BLaER1 treated with 17β-estradiol and CSF1 and Interleukin-3, amounts not matched to agents 10 nM and 100 nM (cell line): ENCODE data around the gene TTLL5.

Experiments
- H3K27ac ChIP-seq, 11 experiments: shearing (Covaris generic); formaldehyde crosslinking; 2 replicates each; pipeline ENCODE4 v1.8.1; 2022
- H3K27me3 ChIP-seq, 11 experiments: shearing (Covaris generic); formaldehyde crosslinking; 2 replicates each; pipeline ENCODE4 v1.8.1; 2022
- H3K36me3 ChIP-seq, 11 experiments: shearing (Covaris generic); formaldehyde crosslinking; 2 replicates each; pipeline ENCODE4 v1.8.1; 2022
- H3K4me1 ChIP-seq, 10 experiments: shearing (Covaris generic); formaldehyde crosslinking; 2 replicates each; pipeline ENCODE4 v1.8.1; 2022
- H3K4me2 ChIP-seq, 11 experiments: shearing (Covaris generic); formaldehyde crosslinking; 2 replicates each; pipeline ENCODE4 v1.8.1; 2022
- H3K4me3 ChIP-seq, 10 experiments: shearing (Covaris generic); formaldehyde crosslinking; 2 replicates each; pipeline ENCODE4 v1.8.1; 2022
- H3K9ac ChIP-seq, 11 experiments: shearing (Covaris generic); formaldehyde crosslinking; 2 replicates each; pipeline ENCODE4 v1.8.1; 2022
- H3K9me3 ChIP-seq, 11 experiments: shearing (Covaris generic); formaldehyde crosslinking; replicated peaks in 1 of 11; 2 replicates each; pipeline ENCODE4 v1.8.1; 2022
- H4K20me1 ChIP-seq, 11 experiments: shearing (Covaris generic); formaldehyde crosslinking; 2 replicates each; pipeline ENCODE4 v1.8.1; 2022
- Cebpa-rat ChIP-seq, 11 experiments: shearing (Covaris generic); IDR thresholded peaks; 2 replicates each; pipeline ENCODE4 v1.8.1; 2022

TTLL5 gene

DNA sequence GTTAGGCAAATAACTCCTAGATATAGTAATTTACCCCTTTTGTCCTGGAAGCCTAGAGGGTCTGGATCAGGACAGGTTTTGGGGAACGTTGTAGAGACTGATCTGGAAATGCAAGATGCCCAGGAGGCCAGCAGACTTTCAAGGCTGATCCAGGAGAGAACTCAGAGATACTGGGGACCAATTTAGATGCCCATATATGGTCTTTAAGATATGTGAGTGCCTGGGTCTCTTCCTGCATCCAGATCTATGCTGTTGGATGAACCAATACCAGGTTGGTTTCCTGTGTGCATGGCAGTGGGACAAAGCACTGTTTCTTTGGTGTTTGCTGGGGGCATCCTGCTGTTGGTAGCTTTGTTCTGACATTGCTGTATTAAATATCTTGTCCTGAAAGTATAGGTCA, 5.8 kb upstream of the TTLL5 start:
- peaks cover 5 to 18% (median 7%) of the 10 kb centered on the region in 10 experiments; a peak in 17 of 20 replicates for H3K4me1 ChIP-seq
- peaks cover 0 to 7% (median 0%) of the 10 kb centered on the region in 11 experiments; a peak in 1 of 22 replicates for H4K20me1 ChIP-seq
- peaks cover 22 to 67% (median 48%) of the 10 kb centered on the region in 11 experiments for H3K36me3 ChIP-seq
- no peak for TF ChIP-seq Cebpa-rat (IDR thresholded peaks at IDR 0.05)
- H3K4me2 ChIP-seq: no peak overlapping the region
- H3K27me3 ChIP-seq: no peaks in the 10 kb centered on the region
- H3K4me3 ChIP-seq: no peak overlapping the region
- no peaks in the 10 kb centered on the region for H3K9me3 ChIP-seq
- no peak overlapping the region for H3K27ac ChIP-seq
- H3K9ac ChIP-seq: no peak overlapping the region; a peak in 1 of 22 replicates

- no peak for TF ChIP-seq Cebpa-rat (IDR thresholded peaks at IDR 0.05)
- H3K36me3 ChIP-seq: peaks cover 12 to 46% (median 27%) of the 10 kb centered on the region in 11 experiments; a peak in 19 of 22 replicates
- no peaks in the 10 kb centered on the region for H3K27me3 ChIP-seq
- peaks cover 0 to 7% (median 0%) of the 10 kb centered on the region in 11 experiments; a peak in 2 of 22 replicates for H4K20me1 ChIP-seq
- H3K9ac ChIP-seq: no peak overlapping the region
- H3K4me1 ChIP-seq: peaks cover 13 to 16% (median 15%) of the 10 kb centered on the region in 10 experiments
- H3K27ac ChIP-seq: no peak overlapping the region
- H3K4me3 ChIP-seq: no peak overlapping the region
- H3K9me3 ChIP-seq: no peaks in the 10 kb centered on the region
- no peak overlapping the region for H3K4me2 ChIP-seq
Measured at GRCh38 chr14:75657331-75657730, 3.7 kb upstream of the TTLL5 start.

- peaks cover 12 to 43% (median 27%) of the 10 kb centered on the region in 11 experiments; a peak in 19 of 22 replicates for H3K36me3 ChIP-seq
- no peak overlapping the region for H3K9ac ChIP-seq
- H3K4me3 ChIP-seq: no peak overlapping the region
- H3K4me2 ChIP-seq: no peak overlapping the region
- H3K9me3 ChIP-seq: no peaks in the 10 kb centered on the region
- no peak overlapping the region for H3K27ac ChIP-seq
- peaks cover 0 to 9% (median 0%) of the 10 kb centered on the region in 11 experiments; a peak in 2 of 22 replicates for H4K20me1 ChIP-seq
- H3K4me1 ChIP-seq: peaks cover 19 to 26% (median 23%) of the 10 kb centered on the region in 10 experiments
- no peaks in the 10 kb centered on the region for H3K27me3 ChIP-seq
- TF ChIP-seq Cebpa-rat (IDR thresholded peaks at IDR 0.05): no peak
Measured at GRCh38 chr14:75658957-75659356, 2.1 kb upstream of the TTLL5 start.

DNA sequence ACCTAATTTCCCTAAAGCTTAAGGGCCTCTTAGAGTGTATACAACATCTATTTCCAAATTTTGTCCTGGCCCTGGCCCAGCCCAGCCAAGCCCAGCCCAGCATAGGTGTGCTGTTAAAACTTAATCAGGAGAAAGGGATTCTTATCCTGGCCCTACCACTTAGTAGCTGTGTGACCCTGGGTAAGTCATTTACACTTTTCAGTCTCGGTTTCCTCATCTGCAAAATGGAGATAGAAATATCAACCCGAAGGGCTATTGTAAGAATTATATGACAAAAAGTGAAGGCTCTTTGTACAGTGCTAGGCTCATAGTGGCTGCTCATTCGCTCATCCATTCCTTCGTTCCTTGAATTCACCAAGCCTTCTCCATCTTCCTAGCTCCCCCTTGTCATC, 812 bp upstream of the TTLL5 start:
- no peaks in the 10 kb centered on the region for H3K9me3 ChIP-seq
- peak overlapping the region; percentile 66 to 94 (median 87) for H3K4me2 ChIP-seq
- peaks cover 19 to 26% (median 23%) of the 10 kb centered on the region in 10 experiments for H3K4me1 ChIP-seq
- H3K36me3 ChIP-seq: peaks cover 12 to 46% (median 34%) of the 10 kb centered on the region in 11 experiments; a peak in 19 of 22 replicates
- H3K27ac ChIP-seq: peak overlapping the region in 8 of 11 experiments; percentile 59 to 86 (median 70); a peak in 10 of 22 replicates
- H3K27me3 ChIP-seq: no peaks in the 10 kb centered on the region
- H3K4me3 ChIP-seq: peak overlapping the region; percentile 83 to 98 (median 94)
- no peak for TF ChIP-seq Cebpa-rat (IDR thresholded peaks at IDR 0.05)
- H3K9ac ChIP-seq: peak overlapping the region; percentile 74 to 85 (median 80); a peak in 21 of 22 replicates
- peaks cover 0 to 9% (median 0%) of the 10 kb centered on the region in 11 experiments; a peak in 1 of 22 replicates for H4K20me1 ChIP-seq

GRCh38 chr14:75661499-75661814, 411 bp downstream of the TTLL5 start:
- H3K27ac ChIP-seq: peak overlapping the region; percentile 43 to 86 (median 65); a peak in 21 of 22 replicates
- peaks cover 11 to 46% (median 36%) of the 10 kb centered on the region in 11 experiments; a peak in 20 of 22 replicates for H3K36me3 ChIP-seq
- no peak for TF ChIP-seq Cebpa-rat (IDR thresholded peaks at IDR 0.05)

GRCh38 chr14:75662966-75663365, 1.9 kb downstream of the TTLL5 start:
- no peaks in the 10 kb centered on the region for H3K27me3 ChIP-seq
- H3K9ac ChIP-seq: no peak overlapping the region
- TF ChIP-seq Cebpa-rat (IDR thresholded peaks at IDR 0.05): no peak
- no peak overlapping the region for H3K4me3 ChIP-seq
- H3K4me2 ChIP-seq: peak overlapping the region in 10 of 11 experiments; percentile 73 to 91 (median 80); a peak in 12 of 22 replicates
- H3K36me3 ChIP-seq: peaks cover 5 to 53% (median 45%) of the 10 kb centered on the region in 11 experiments; a peak in 21 of 22 replicates
- no peaks in the 10 kb centered on the region for H3K9me3 ChIP-seq
- no peak overlapping the region for H3K27ac ChIP-seq
- H3K4me1 ChIP-seq: peaks cover 19 to 26% (median 23%) of the 10 kb centered on the region in 10 experiments
- H4K20me1 ChIP-seq: peaks cover 0 to 9% (median 0%) of the 10 kb centered on the region in 11 experiments; a peak in 1 of 22 replicates

More at GRCh38 chr14:75661499-75661814, 411 bp downstream of the TTLL5 start:
- H3K4me1 ChIP-seq: peaks cover 19 to 26% (median 23%) of the 10 kb centered on the region in 10 experiments
- H3K9me3 ChIP-seq: no peaks in the 10 kb centered on the region
- no peaks in the 10 kb centered on the region for H3K27me3 ChIP-seq
- H3K9ac ChIP-seq: peak overlapping the region; percentile 74 to 85 (median 80)
- peak overlapping the region; percentile 83 to 98 (median 94) for H3K4me3 ChIP-seq
- H3K4me2 ChIP-seq: peak overlapping the region; percentile 68 to 91 (median 79)
- H4K20me1 ChIP-seq: peaks cover 0 to 9% (median 0%) of the 10 kb centered on the region in 11 experiments; a peak in 1 of 22 replicates

- Histone ChIP-seq H3K36me3 (peaks cover 41 to 96% (median 86%) of the 10 kb centered on the region in 11 experiments), H3K4me1 (peaks cover 8 to 11% (median 9%) of the 10 kb centered on the region in 10 experiments), H3K27me3 (no peaks in the 10 kb centered on the region), H3K4me2 (no peak overlapping the region), H4K20me1 (peaks cover 0 to 9% (median 0%) of the 10 kb centered on the region in 11 experiments; a peak in 2 of 22 replicates), H3K4me3 (no peak overlapping the region), H3K9ac (no peak overlapping the region), H3K27ac (no peak overlapping the region), H3K9me3 (peaks cover 6 to 14% (median 9%) of the 10 kb centered on the region in 11 experiments)
- no peak for TF ChIP-seq Cebpa-rat (IDR thresholded peaks at IDR 0.05)
Measured at GRCh38 chr14:75667099-75667765, 6.2 kb downstream of the TTLL5 start.

DNA sequence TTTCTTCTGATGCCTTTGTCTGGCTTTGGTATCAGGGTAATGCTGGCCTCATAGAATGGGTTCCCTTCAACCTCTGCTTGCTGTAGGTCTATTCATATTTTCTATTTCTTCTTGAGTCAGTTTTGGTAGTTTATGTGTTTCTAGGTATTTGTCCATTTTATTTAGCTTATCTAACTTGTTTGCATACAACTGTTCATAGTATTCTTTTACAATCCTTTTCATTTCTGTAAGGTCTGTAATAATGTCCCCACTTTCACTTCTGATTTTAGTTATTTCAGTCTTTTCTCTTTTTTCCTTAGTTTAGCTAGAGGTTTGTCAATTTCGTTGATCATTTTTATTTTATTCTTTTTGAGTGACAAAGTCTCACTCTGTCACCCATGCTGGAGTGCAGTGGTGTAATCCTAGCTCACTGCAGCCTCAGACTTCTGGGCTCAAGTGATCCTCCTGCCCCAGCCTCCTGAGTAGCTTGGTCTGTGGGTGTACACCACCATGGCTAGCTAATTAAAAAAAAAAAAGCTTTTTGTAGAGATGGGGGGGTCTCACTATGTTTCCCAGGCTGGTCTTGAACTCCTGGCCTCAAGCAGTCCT, 11.7 kb downstream of the TTLL5 start:
- no peak overlapping the region for H3K27ac ChIP-seq
- peaks cover 14 to 23% (median 18%) of the 10 kb centered on the region in 11 experiments for H3K9me3 ChIP-seq
- no peak overlapping the region for H3K9ac ChIP-seq
- no peak overlapping the region for H3K4me2 ChIP-seq
- H3K4me1 ChIP-seq: peaks cover 0 to 30% (median 17%) of the 10 kb centered on the region in 10 experiments; a peak in 13 of 20 replicates
- no peaks in the 10 kb centered on the region for H3K27me3 ChIP-seq
- no peak overlapping the region for H3K4me3 ChIP-seq
- peaks cover 53 to 86% (median 76%) of the 10 kb centered on the region in 11 experiments for H3K36me3 ChIP-seq
- peaks cover 0 to 13% (median 0%) of the 10 kb centered on the region in 11 experiments; a peak in 2 of 22 replicates for H4K20me1 ChIP-seq
- no peak for TF ChIP-seq Cebpa-rat (IDR thresholded peaks at IDR 0.05)
